HG03432 (cell line): ENCODE measurements around the gene DNAJC3.
"Not testable (repeated sequence)": the region's sequence is repeated elsewhere in the genome, so short reads cannot be mapped to it uniquely, and the experiment has no call there.

ENCODE experiments used
- ATAC-seq: cut with Tn5 transposase; IDR thresholded peaks from one replicate; pipeline ENCODE4 v1.9.1; 2021; ENCODE audit warnings: mild to moderate bottlenecking, moderate library complexity; ENCODE audit not compliant: unreplicated experiment

Gene DNAJC3

GRCh38 chr13:95712846-95713245 is 35.9 kb downstream of the DNAJC3 start:
- ATAC-seq: not testable (repeated sequence)

DNA sequence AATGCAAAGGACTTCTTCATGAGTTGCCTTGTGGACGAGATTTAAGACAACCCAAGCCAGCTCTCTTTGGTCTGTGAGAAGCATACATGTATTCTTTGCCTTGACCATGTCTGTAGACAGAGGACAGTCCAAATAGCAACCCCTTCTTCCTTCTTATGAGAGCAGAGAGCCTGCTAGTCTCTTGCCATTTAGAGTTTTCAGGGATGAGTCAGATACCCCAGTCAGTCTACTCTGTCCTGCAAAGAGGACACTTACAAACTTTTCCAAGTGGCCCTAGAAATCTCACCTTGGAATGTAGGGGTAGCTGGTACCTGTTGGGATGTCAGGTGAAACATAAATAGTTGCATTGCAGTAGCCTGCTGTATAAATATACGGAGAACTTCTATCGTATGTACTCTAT is 36.7 kb downstream of the DNAJC3 start:
- ATAC-seq: no peak

DNA sequence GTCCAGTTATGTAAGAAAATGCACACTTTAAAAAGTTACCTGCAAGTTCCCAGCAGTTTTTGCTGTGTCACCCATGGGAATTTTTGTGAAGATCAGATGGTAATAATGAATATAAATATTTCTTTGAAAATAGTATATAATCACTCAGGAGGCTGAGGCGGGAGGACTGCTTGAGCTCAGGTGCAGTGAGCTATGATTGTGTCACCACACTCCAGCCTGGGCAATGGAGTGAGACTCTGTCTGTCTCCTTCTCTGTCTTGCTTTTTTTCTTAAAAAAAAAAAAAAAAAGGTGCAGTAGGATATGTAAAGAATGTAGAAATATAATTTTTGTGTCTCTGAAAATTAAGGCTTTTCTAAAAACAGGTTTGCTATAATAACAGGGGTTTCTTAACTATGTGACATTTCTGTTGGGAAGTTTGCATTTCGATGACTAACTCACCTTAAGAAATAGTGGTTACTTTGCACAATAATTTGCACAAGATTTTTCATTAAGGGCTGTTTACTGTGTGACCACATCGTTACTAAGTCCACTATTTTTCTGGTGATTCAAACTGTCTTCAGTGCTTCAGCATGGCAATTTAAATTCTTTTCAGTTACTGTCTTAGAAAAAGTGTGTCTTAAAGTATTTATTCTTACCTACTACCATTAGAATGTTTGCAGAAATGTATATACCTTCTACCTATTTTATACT is 37.3 kb downstream of the DNAJC3 start:
- ATAC-seq: no peak

DNA sequence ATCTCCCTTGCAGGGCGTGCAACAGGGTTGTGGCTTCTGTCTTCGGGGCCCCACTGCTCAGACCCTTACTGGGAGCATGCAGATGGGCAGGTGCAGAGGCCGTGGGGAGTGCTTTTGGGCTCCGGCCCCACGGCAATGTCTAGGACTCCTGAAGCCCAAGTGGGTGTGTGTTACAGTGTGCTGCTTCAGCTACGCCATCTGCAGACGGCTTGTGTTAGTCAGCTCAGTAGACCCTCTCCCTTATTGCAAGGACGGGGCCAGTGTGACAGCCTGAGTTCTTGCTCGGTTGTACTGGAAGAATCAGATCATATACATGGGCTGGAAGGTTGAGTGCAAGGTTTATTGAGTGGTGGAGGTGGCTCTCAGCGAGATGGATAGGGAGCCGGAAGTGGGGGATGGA is 39.3 kb downstream of the DNAJC3 start:
- ATAC-seq: no peak

- no peak for ATAC-seq
Observed at GRCh38 chr13:95722241-95722640, 45.3 kb downstream of the DNAJC3 start.

- ATAC-seq: no peak
Observed at GRCh38 chr13:95723438-95723837, 46.5 kb downstream of the DNAJC3 start.

DNA sequence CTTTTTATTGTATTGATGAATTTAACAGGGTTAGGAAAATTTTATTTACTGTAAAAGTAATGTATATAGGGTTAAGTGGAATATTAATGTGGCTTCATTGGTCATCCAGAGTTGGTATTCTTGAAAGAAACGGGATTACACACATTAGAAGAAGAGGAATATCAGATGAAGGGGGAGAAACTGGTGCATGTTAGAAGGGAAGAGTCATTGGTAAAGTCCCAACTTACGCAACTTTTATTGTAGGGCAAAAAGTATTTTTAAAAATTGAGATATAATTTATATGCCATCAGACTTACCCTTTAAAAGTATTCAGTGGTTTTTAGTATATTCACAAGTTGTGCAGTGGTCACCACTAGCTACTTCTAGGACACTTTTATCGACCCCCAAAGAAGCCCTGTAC is 47.3 kb downstream of the DNAJC3 start:
- ATAC-seq: no peak

DNA sequence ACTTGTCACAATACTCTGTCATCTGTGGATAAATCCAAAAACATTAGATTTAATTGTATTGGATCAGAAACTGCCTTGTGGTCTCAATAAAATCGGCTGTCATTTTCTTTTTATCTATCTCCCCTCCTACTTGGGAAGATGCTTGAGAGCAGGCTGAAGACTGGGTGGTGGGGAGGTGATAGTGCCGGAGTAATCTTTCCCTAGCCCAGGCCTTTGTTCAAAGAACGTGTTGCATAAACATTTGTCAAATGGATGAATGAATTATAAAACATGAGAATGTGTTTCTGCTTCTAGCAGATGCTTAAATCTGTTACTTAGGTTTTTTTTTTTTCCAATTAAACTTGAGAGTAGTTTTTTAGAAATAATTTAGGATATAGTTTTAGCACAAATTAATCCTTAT is 49.9 kb downstream of the DNAJC3 start:
- ATAC-seq: no peak

GRCh38 chr13:95728957-95729356 is 52.0 kb downstream of the DNAJC3 start:
- no peak for ATAC-seq

- no peak for ATAC-seq
Observed at GRCh38 chr13:95734124-95734523, 57.2 kb downstream of the DNAJC3 start.

DNA sequence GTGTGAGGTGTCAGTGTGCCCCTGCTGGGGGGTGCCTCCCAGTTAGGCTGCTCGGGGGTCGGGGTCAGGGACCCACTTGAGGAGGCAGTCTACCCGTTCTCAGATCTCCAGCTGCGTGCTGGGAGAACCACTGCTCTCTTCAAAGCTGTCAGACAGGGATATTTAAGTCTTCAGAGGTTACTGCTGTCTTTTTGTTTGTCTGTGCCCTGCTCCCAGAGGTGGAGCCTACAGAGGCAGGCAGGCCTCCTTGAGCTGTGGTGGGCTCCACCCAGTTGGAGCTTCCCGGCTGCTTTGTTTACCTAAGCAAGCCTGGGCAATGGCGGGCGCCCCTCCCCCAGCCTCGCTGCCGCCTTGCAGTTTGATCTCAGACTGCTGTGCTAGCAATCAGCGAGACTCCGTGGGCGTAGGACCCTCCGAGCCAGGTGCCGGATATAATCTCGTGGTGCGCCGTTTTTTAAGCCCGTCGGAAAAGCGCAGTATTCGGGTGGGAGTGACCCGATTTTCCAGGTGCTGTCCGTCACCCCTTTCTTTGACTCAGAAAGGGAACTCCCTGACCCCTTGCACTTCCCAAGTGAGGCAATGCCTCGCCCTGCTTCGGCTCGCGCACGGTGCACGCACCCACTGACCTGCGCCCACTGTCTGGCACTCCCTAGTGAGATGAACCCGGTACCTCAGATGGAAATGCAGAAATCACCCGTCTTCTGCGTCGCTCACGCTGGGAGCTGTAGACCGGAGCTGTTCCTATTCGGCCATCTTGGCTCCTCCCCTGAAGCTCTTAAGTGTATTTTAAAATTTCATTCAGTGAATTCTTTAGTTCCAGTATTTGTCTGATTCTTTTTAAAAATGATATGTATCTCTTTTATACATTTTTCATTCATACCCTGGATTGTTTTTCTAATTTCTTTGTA is 63.4 kb downstream of the DNAJC3 start:
- ATAC-seq: not testable (repeated sequence)

DNA sequence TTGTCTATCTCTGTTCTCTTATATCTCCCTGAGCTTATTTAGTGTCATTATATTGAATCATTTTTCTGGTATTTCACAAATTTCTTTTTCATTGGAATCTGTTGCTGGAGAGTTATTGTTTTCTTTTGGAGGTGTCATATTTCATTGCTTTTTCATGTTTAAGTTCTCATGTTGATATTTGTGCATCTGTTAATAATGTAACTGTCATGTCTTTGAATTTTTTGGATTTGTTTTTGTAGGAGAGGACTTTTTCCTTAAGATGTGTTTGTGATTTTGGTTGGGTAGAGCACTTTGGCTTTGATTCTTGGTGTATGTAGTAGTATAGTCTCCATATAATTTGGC is 64.0 kb downstream of the DNAJC3 start:
- no peak for ATAC-seq

DNA sequence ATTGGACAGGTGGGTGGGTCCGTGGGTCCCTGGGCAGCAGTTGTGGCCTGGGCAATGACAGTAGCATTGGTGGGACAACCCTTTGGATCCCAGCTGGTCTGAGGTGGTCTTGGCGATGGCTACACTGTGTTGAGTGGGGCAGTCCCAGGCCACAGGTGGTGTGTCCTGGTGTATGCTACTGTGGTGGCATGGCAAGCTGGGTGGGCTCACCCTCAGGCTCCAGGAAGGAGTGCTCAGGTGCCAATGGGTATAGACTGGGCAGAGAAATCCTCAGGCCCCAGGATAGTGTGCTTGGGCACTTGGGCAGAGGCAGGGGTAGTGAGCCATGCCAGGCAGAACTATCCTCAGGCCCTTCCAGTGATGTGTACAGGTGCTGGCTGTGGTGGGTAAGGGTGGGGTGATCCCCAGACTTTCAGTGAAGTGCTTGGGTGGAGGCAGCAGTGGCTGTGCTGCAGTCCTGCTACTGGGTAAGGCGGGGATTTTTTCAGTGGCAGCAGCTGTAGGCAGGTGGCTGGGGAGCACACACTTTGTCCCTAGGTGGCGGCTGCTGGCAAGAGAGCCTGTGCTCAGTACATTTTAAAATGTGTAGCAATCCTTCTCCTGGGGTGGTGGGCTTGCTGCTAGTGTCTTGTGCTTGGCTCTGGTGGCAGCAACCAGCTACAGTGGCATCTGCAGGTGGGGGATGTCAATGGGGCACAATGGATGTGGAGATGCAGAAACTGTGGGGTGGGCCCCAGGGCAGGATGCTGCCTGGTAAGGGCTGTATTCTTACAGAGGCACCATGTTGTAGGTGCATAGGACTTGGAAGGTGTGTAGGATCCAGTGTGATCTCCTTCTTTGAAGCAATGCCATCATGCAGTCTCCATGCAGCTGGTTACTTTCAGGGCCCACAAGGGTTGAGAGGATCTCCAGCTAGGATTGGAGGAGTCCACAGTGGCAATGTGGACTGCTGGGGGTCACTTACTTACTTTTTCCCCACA is 64.9 kb downstream of the DNAJC3 start:
- ATAC-seq: peak; percentile 62

DNA sequence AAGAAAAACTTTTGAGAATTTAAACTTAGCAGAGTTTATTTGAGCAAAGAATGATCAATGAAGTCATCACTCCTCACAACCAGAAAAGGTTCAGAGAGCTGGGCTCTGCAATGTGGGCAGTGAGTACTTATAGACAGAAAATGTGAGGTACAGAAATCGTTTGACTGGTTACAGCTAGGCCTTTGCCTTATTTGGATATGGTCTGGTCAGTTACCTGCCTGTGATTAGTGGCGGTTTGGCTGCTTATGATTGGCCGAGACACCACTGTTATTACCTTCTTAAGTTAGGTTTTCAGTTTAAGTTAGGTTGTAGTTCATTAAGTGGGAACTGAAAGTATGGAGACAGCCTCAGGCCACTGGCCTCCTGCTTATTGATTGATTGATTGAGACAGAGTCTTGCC is 66.3 kb downstream of the DNAJC3 start:
- no peak for ATAC-seq

GRCh38 chr13:95745289-95745688 is 68.3 kb downstream of the DNAJC3 start:
- no peak for ATAC-seq

GRCh38 chr13:95745752-95746151 is 68.8 kb downstream of the DNAJC3 start:
- ATAC-seq: no peak

GRCh38 chr13:95749545-95749944 is 72.6 kb downstream of the DNAJC3 start:
- ATAC-seq: no peak

DNA sequence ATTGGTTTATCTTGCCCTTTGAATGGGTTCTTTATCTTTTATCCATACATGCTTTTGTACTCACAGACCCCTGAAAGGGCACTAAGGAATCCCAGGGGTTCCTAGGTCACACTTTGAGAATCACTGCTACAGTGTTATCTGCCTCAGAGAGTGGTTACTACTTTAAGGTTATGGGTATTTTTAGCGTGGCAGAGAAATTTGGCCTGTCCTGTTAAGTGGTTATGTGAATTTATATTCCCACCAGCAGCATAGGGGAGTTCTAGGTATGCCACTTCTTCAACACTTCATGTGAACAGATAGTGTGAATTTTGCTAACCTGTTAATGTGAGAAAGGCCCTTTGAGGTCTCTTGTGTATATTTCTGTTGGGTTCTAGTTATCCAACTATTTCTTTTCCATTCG is 75.7 kb downstream of the DNAJC3 start:
- ATAC-seq: no peak

DNA sequence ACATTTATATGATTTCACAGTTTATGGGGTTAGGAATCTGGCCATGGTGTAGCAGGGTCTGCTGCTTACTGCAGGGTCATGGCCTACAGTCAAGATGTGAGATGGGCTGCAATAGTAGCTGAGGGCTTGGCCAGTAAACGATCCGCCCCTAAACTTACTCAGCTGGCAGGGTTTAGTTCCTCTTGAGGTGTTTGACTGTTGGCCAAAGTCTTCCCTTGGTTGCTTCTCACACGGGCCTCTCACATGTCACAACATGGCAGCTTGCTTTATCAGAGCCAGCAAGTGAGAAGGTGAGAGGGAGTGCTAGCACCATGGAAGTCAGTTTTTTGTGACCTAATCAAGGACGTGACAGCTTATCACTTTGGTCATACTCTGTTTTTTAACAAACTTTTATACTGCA is 77.1 kb downstream of the DNAJC3 start:
- no peak for ATAC-seq

- ATAC-seq: no peak
Observed at GRCh38 chr13:95756072-95756471, 79.1 kb downstream of the DNAJC3 start.

GRCh38 chr13:95762626-95763025 is 85.7 kb downstream of the DNAJC3 start:
- not testable (repeated sequence) for ATAC-seq
